ENCODE data around the gene SFXN4. TPM values are rescaled to one million over a fixed set of nuclear protein-coding genes. Genes with fewer than 3 reads are reported as not detected.
"Not testable (repeated sequence)": the region's sequence is repeated elsewhere in the genome, so short reads cannot be mapped to it uniquely, and the experiment has no call there.

Gene SFXN4
- total RNA-seq, 4 donors from 2014 or later = 12.7 to 25.3 (median 17.1) TPM

- no peak for ATAC-seq
These were observed 64.9 kb downstream of the SFXN4 start for GRCh38 chr10:119100434-119101238.

GRCh38 chr10:119098576-119098975, 66.9 kb downstream of the SFXN4 start:
- TF ChIP-seq CTCF (IDR thresholded peaks at IDR 0.05) (no peak), EP300 (IDR thresholded peaks at IDR 0.05) (no peak), POLR2A (IDR thresholded peaks at IDR 0.05) (no peak), POLR2AphosphoS5 (IDR thresholded peaks at IDR 0.05) (no peak)
- no peak for ATAC-seq
- Histone ChIP-seq H3K36me3 (no peaks in the 10 kb centered on the region), H3K27me3 (no peaks in the 10 kb centered on the region), H3K4me1 (no peaks in the 10 kb centered on the region), H3K4me3 (no peak overlapping the region), H3K9me3 (no peaks in the 10 kb centered on the region), H3K27ac (no peak overlapping the region)
- WGBS, 2 donors (ENCODE audit: low coverage in 1 of 2) = 75 to 100% methylated on average over 1 to 2 of the region's 3 CpGs

More at GRCh38 chr10:119100434-119101238, 64.9 kb downstream of the SFXN4 start:
- H3K4me1 ChIP-seq = peaks cover 0 to 12% (median 3%) of the 10 kb centered on the region in 3 donors
- TF ChIP-seq CTCF (IDR thresholded peaks at IDR 0.05) = no peak
- TF ChIP-seq POLR2AphosphoS5 (IDR thresholded peaks at IDR 0.05) = no peak
- TF ChIP-seq EP300 (IDR thresholded peaks at IDR 0.05) = no peak
- TF ChIP-seq POLR2A (IDR thresholded peaks at IDR 0.05) = no peak
- no peak overlapping the region for H3K4me3 ChIP-seq
- H3K27me3 ChIP-seq = no peaks in the 10 kb centered on the region
- H3K9me3 ChIP-seq = no peaks in the 10 kb centered on the region
- no peaks in the 10 kb centered on the region for H3K36me3 ChIP-seq
- WGBS, 2 donors (ENCODE audit: low coverage in 1 of 2) = 86 to 87% methylated on average over 1 to 3 of the region's 3 CpGs
- H3K27ac ChIP-seq = no peak overlapping the region

- ATAC-seq, H3K36me3 ChIP-seq, H3K9me3 ChIP-seq, H3K27ac ChIP-seq, H3K4me1 ChIP-seq, H3K27me3 ChIP-seq, H3K4me3 ChIP-seq: not testable (repeated sequence)
- 91 to 100% methylated on average over 3 to 10 of the region's 12 CpGs for WGBS, 2 donors (ENCODE audit: low coverage in 1 of 2)
These were observed 68.7 kb downstream of the SFXN4 start for GRCh38 chr10:119096641-119097415.

DNA sequence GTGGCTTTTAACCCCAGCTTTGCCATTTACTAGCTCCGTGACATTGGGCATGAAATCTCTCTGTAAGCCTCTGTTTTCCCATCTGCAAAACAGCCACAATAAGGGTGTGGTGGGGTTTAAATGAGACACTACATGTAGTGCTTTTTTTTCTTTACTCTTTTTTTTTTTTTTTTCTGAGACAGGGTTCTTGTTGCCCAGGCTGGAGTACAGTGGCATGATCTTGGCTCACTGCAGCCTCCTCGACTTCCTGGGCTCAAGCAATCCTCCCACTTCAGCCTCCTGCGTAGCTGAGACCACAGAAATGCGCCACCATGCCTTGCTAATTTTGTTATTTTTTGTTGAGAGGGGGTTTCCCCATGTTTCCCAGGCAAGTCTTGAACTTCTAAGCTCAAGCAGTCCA, 69.9 kb downstream of the SFXN4 start:
- no peak overlapping the region for H3K4me3 ChIP-seq
- no peak overlapping the region for H3K27ac ChIP-seq
- no peak for TF ChIP-seq EP300 (IDR thresholded peaks at IDR 0.05)
- TF ChIP-seq POLR2A (IDR thresholded peaks at IDR 0.05) = no peak
- no peak for TF ChIP-seq CTCF (IDR thresholded peaks at IDR 0.05)
- no peak for TF ChIP-seq POLR2AphosphoS5 (IDR thresholded peaks at IDR 0.05)
- no peaks in the 10 kb centered on the region for H3K36me3 ChIP-seq
- no peaks in the 10 kb centered on the region for H3K27me3 ChIP-seq
- ATAC-seq = no peak
- no peaks in the 10 kb centered on the region for H3K9me3 ChIP-seq
- H3K4me1 ChIP-seq = no peaks in the 10 kb centered on the region
- 73% methylated on average over 4 of the region's 4 CpGs; no CpG with 5 or more reads in 1 of the 2 donors for WGBS, 2 donors (ENCODE audit: low coverage in 1 of 2)

GRCh38 chr10:119090968-119091367, 74.5 kb downstream of the SFXN4 start:
- ATAC-seq = no peak
- Histone ChIP-seq H3K9me3 (no peaks in the 10 kb centered on the region), H3K27me3 (no peaks in the 10 kb centered on the region), H3K4me1 (no peaks in the 10 kb centered on the region), H3K4me3 (no peak overlapping the region), H3K27ac (no peak overlapping the region), H3K36me3 (no peaks in the 10 kb centered on the region)
- TF ChIP-seq EP300 (IDR thresholded peaks at IDR 0.05) (no peak), POLR2AphosphoS5 (IDR thresholded peaks at IDR 0.05) (no peak), CTCF (IDR thresholded peaks at IDR 0.05) (no peak), POLR2A (IDR thresholded peaks at IDR 0.05) (no peak)
- WGBS, 2 donors (ENCODE audit: low coverage in 1 of 2) = 73 to 75% methylated on average over 5 of the region's 5 CpGs

Small RNAs within 50 kb of the gene (small RNA-seq; reads per million reads assigned to genes)
- gene AL355598.1 (0 reads per million in 4 donors), gene RN7SL749P (0 reads per million in 4 donors)

Other genes with a start within 250 kb of the SFXN4 start
- 10 to 100 TPM; 16.1 to 24.1 (median 20.8) TPM for gene NANOS1, start 136.0 kb downstream of the SFXN4 start, total RNA-seq
- gene EIF3A, start 84.9 kb downstream of the SFXN4 start, total RNA-seq = 100 to 1,000 TPM; 124 to 149 (median 136) TPM
- gene DENND10, start 61.6 kb downstream of the SFXN4 start, total RNA-seq = 10 to 100 TPM; 23.0 to 42.5 (median 30.2) TPM
- 100 to 1,000 TPM; 140 to 289 (median 164) TPM for gene PRDX3, start 13.1 kb upstream of the SFXN4 start, total RNA-seq
- 10 to 100 TPM; 28.8 to 71.6 (median 47.7) TPM for gene GRK5, start 41.9 kb upstream of the SFXN4 start, total RNA-seq

Measured in gastroesophageal sphincter (tissue), 4 donors.